ENCODE data around the gene CDKN2A.

- TF ChIP-seq, protein P1, sequence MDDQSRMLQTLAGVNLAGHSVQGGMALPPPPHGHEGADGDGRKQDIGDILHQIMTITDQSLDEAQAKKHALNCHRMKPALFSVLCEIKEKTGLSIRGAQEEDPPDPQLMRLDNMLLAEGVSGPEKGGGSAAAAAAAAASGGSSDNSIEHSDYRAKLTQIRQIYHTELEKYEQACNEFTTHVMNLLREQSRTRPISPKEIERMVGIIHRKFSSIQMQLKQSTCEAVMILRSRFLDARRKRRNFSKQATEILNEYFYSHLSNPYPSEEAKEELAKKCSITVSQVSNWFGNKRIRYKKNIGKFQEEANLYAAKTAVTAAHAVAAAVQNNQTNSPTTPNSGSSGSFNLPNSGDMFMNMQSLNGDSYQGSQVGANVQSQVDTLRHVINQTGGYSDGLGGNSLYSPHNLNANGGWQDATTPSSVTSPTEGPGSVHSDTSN (IDR thresholded peaks at IDR 0.05): no peak
- no peak for TF ChIP-seq NRF1 (IDR thresholded peaks at IDR 0.05; ENCODE audit: low read depth, low read length)
- 0 out of 2 replicates have a peak, but pooled peaks have one; percentile 6 for TF ChIP-seq CTCF (IDR thresholded peaks at IDR 0.05)
- TF ChIP-seq MAX (IDR thresholded peaks at IDR 0.05; ENCODE audit: low read depth): no peak
Observed at GRCh38 chr9:22009506-22009867, 15.3 kb upstream of the CDKN2A start.

All from SK-N-SH (cell line).